Psoas muscle (tissue), 8 donors: ENCODE results near the gene FBXW5. TPM values are rescaled to one million over a fixed set of nuclear protein-coding genes. Genes with fewer than 3 reads are reported as not detected.

ENCODE experiments used
- ATAC-seq, 4 donors: fragments of 200-7000 bp; cut with Tn5 transposase; one replicate each; pipeline ENCODE4 v1.9.1; 2020; ENCODE audit warnings: moderate library complexity in 3 of 4, mild to moderate bottlenecking in 2 of 4
- DNase-seq, 2 donors: peaks; one replicate each; pipeline ENCODE4 v3.0.0-alpha.2; 2020
- H3K27ac ChIP-seq: fragments of 200-600 bp; one replicate; pipeline ENCODE4 v1.8.0; 2022
- H3K27me3 ChIP-seq, 3 donors: fragments of 200-600 bp in 1 of 3; one replicate each; pipeline versions ENCODE4 v1.6.1 to v1.8.0; 2013 to 2022; ENCODE audit warnings: low read length in 2 of 3, mild to moderate bottlenecking in 2 of 3, moderate library complexity in 1 of 3; ENCODE audit not compliant: insufficient read depth in 3 of 3
- H3K36me3 ChIP-seq, 2 donors: fragments of 200-600 bp in 1 of 2; one replicate each; pipeline versions ENCODE4 v1.6.1 to v1.8.0; 2013 to 2022; ENCODE audit warnings: low read depth in 1 of 2, mild to moderate bottlenecking in 1 of 2, moderate library complexity in 1 of 2; ENCODE audit not compliant: insufficient read depth in 1 of 2
- H3K4me1 ChIP-seq: fragments of 200-600 bp; one replicate; pipeline ENCODE4 v1.8.0; 2022
- H3K4me3 ChIP-seq: fragments of 200-600 bp; one replicate; pipeline ENCODE4 v1.8.0; 2022; ENCODE audit warnings: mild to moderate bottlenecking
- H3K9me3 ChIP-seq: fragments of 200-600 bp; one replicate; pipeline ENCODE4 v1.8.0; 2022
- CTCF ChIP-seq: fragments of 200-600 bp; IDR thresholded peaks from one replicate; pipeline ENCODE4 v1.8.0; 2022; ENCODE audit warnings: antibody characterized with exemption
- WGBS, 3 donors: extraction: QIAGEN DNeasy Blood & Tissue Kit; methylation state at CpG; one replicate each; pipeline versions ENCODE4 v1.1.6 to v1.1.7; 2013; 5-methylcytosine and 5-hydroxymethylcytosine counted together
- intact Hi-C, 2 donors: fragments of 100-400 bp; cut with DNase I; formaldehyde crosslinking; loops; one replicate each; pipeline versions ENCODE4 v1.11.0 to v1.14.2; 2022
- polyA plus RNA-seq, 3 donors: library from polyadenylated mRNA; stranded (reverse); fragments of 200-250 nt; gene quantifications; one replicate each; pipeline ENCODE4 v1.2.3, GENCODE V29; 2013
- total RNA-seq, 4 donors: library from RNA; stranded (reverse); fragmentation: NEBNext Ultra II Directional in 2 of 4; extraction: Animal tissue kit (Norgen Biotek cat#: 25700) in 2 of 4; gene quantifications; one replicate each; pipeline versions ENCODE4 v1.2.1 to v1.2.4, GENCODE V29; 2021 to 2023
- donor health status: healthy with polysubstance abuse.
- donor health status: DM: no; HTN: no; CAD: no; lungs with moderate emphysema.
- donor health status: Bipolar disorder and iron deficiency.
- donor health status: healthy.
- donor health status: DM: yes; HTN: yes; CAD: no.
- donor health status: DM: no; HTN: no; CAD: no.
- donor health status: DM: no; HTN: no; CAD: no.
- donor health status: DM: yes; HTN: yes; CAD: no.

FBXW5 gene
- total and polyA plus RNA-seq, 7 donors = 135 to 261 (median 202) TPM

GRCh38 chr9:136984464-136985026, 40.0 kb upstream of the FBXW5 start:
- H3K36me3 ChIP-seq = no peaks in the 10 kb centered on the region
- intact Hi-C loops = no loop called here
- no peaks in the 10 kb centered on the region for H3K4me1 ChIP-seq
- H3K9me3 ChIP-seq = no peaks in the 10 kb centered on the region
- H3K27ac ChIP-seq = no peak overlapping the region
- WGBS, 3 donors = 47 to 56% (median 47%) methylated on average over 23 to 29 of the region's 29 CpGs
- H3K27me3 ChIP-seq = peaks cover 0 to 40% (median 16%) of the 10 kb centered on the region in 3 donors
- ATAC-seq (no peak), DNase-seq (no peak)
- no peak for TF ChIP-seq CTCF
- no peak overlapping the region for H3K4me3 ChIP-seq

- intact Hi-C loops = no loop called here
- no peaks in the 10 kb centered on the region for H3K36me3 ChIP-seq
- no peak overlapping the region for H3K27ac ChIP-seq
- H3K9me3 ChIP-seq = no peaks in the 10 kb centered on the region
- peaks cover 0 to 40% (median 16%) of the 10 kb centered on the region in 3 donors for H3K27me3 ChIP-seq
- no peak for DNase-seq
- no peak overlapping the region for H3K4me3 ChIP-seq
- ATAC-seq = no peak
- WGBS, 3 donors = 64 to 78% (median 75%) methylated on average over 11 of the region's 11 CpGs
- no peaks in the 10 kb centered on the region for H3K4me1 ChIP-seq
- TF ChIP-seq CTCF = no peak
Observed at GRCh38 chr9:136983656-136984314, 39.2 kb upstream of the FBXW5 start.

- TF ChIP-seq CTCF = no peak
- Histone ChIP-seq H3K9me3 (no peaks in the 10 kb centered on the region), H3K4me1 (no peaks in the 10 kb centered on the region), H3K27ac (no peak overlapping the region), H3K4me3 (no peak overlapping the region), H3K36me3 (no peaks in the 10 kb centered on the region), H3K27me3 (peaks cover 0 to 40% (median 16%) of the 10 kb centered on the region in 3 donors)
- 58 to 69% (median 63%) methylated on average over 9 of the region's 9 CpGs for WGBS, 3 donors
- DNase-seq (no peak), ATAC-seq (no peak)
- intact Hi-C loops = no loop called here
Observed at GRCh38 chr9:136983167-136983566, 38.6 kb upstream of the FBXW5 start.

GRCh38 chr9:136982232-136983051, 37.9 kb upstream of the FBXW5 start, which contains the start of gene LCNL1:
TSS of gene LCNL1 (plus strand) at chr9:136982993. CDS start at chr9:136983587, 594 bp downstream.
- DNase-seq (no peak), ATAC-seq (no peak)
- H3K4me3 ChIP-seq = no peak within 1 kb of the TSS
- peaks cover 6% of the 10 kb centered on the region for H3K4me1 ChIP-seq
- H3K27ac ChIP-seq = peak within 1 kb of the TSS; percentile 41
- H3K36me3 ChIP-seq = no peaks in the 10 kb centered on the region
- H3K27me3 ChIP-seq = peaks cover 0 to 40% (median 17%) of the 10 kb centered on the region in 3 donors
- TF ChIP-seq CTCF = no peak
- 53 to 77% (median 62%) methylated on average over 16 to 18 of the region's 18 CpGs for WGBS, 3 donors
- H3K9me3 ChIP-seq = no peaks in the 10 kb centered on the region
- intact Hi-C loops = no loop called here
